Measurements from ENCODE around the gene PRDM9. TPM values are rescaled to one million over a fixed set of nuclear protein-coding genes. Genes with fewer than 3 reads are reported as not detected.
"Not testable (repeated sequence)": the region's sequence is repeated elsewhere in the genome, so short reads cannot be mapped to it uniquely, and the experiment has no call there.

PRDM9 gene
- not detected for total RNA-seq

GRCh38 chr5:23507278-23507685 lies at the start of gene PRDM9:
Gene PRDM9, plus strand, starts transcription at chr5:23507609. Its CDS starts 1,425 bp downstream, at chr5:23509034.
- Mint-ChIP-seq H3K4me3 (no peak within 1 kb of the TSS), H3K27me3 (ENCODE audit: low read depth) (no peaks in the 10 kb centered on the region), H3K36me3 (ENCODE audit: insufficient read depth) (no peaks in the 10 kb centered on the region), H3K9me3 (peaks cover 27% of the 10 kb centered on the region), H3K4me1 (ENCODE audit: low read depth) (no peaks in the 10 kb centered on the region)
- peak in 1 of 2 donors; percentile 34 for ATAC-seq
- no peak for DNase-seq

GRCh38 chr5:23457780-23458179 lies 49.6 kb upstream of the PRDM9 start:
- Mint-ChIP-seq H3K27me3 (ENCODE audit: low read depth) (no peaks in the 10 kb centered on the region), H3K4me3 (no peak overlapping the region), H3K9me3 (peaks cover 17% of the 10 kb centered on the region), H3K4me1 (ENCODE audit: low read depth) (no peaks in the 10 kb centered on the region), H3K36me3 (ENCODE audit: insufficient read depth) (no peaks in the 10 kb centered on the region)
- ATAC-seq (no peak), DNase-seq (no peak)

- ATAC-seq (no peak), DNase-seq (no peak)
- Mint-ChIP-seq H3K4me1 (ENCODE audit: low read depth) (no peaks in the 10 kb centered on the region), H3K36me3 (ENCODE audit: insufficient read depth) (no peaks in the 10 kb centered on the region), H3K4me3 (no peak overlapping the region), H3K9me3 (peaks cover 19% of the 10 kb centered on the region), H3K27me3 (ENCODE audit: low read depth) (no peaks in the 10 kb centered on the region)
Measured at GRCh38 chr5:23459214-23459613, 48.2 kb upstream of the PRDM9 start.

- ATAC-seq (no peak), DNase-seq (no peak)
- Mint-ChIP-seq H3K36me3 (ENCODE audit: insufficient read depth) (no peaks in the 10 kb centered on the region), H3K4me3 (no peak overlapping the region), H3K4me1 (ENCODE audit: low read depth) (no peaks in the 10 kb centered on the region), H3K27me3 (ENCODE audit: low read depth) (no peaks in the 10 kb centered on the region), H3K9me3 (peaks cover 11% of the 10 kb centered on the region)
Measured at GRCh38 chr5:23461576-23461975, 45.8 kb upstream of the PRDM9 start.

GRCh38 chr5:23466401-23466912 lies 41.0 kb upstream of the PRDM9 start:
- Mint-ChIP-seq H3K9me3 (peaks cover 12% of the 10 kb centered on the region), H3K36me3 (ENCODE audit: insufficient read depth) (no peaks in the 10 kb centered on the region), H3K27me3 (ENCODE audit: low read depth) (no peaks in the 10 kb centered on the region), H3K4me3 (no peak overlapping the region), H3K4me1 (ENCODE audit: low read depth) (no peaks in the 10 kb centered on the region)
- ATAC-seq: no peak
- no peak for DNase-seq

- ATAC-seq: no peak
- H3K27me3 Mint-ChIP-seq (ENCODE audit: low read depth): no peaks in the 10 kb centered on the region
- H3K4me1 Mint-ChIP-seq (ENCODE audit: low read depth): no peaks in the 10 kb centered on the region
- H3K36me3 Mint-ChIP-seq (ENCODE audit: insufficient read depth): no peaks in the 10 kb centered on the region
- H3K9me3 Mint-ChIP-seq: peaks cover 9% of the 10 kb centered on the region
- H3K4me3 Mint-ChIP-seq: no peak overlapping the region
- DNase-seq: no peak
Measured at GRCh38 chr5:23468658-23469057, 38.8 kb upstream of the PRDM9 start.

- no peak for DNase-seq
Measured at GRCh38 chr5:23473915-23474314, 33.5 kb upstream of the PRDM9 start.

GRCh38 chr5:23474315-23474714 lies 33.1 kb upstream of the PRDM9 start:
- no peaks in the 10 kb centered on the region for H3K4me1 Mint-ChIP-seq (ENCODE audit: low read depth)
- no peak for ATAC-seq
- H3K4me3 Mint-ChIP-seq: no peak overlapping the region
- peaks cover 8% of the 10 kb centered on the region for H3K9me3 Mint-ChIP-seq
- no peaks in the 10 kb centered on the region for H3K27me3 Mint-ChIP-seq (ENCODE audit: low read depth)
- DNase-seq: no peak
- H3K36me3 Mint-ChIP-seq (ENCODE audit: insufficient read depth): no peaks in the 10 kb centered on the region

More at GRCh38 chr5:23473915-23474314, 33.5 kb upstream of the PRDM9 start:
- Mint-ChIP-seq H3K9me3 (peaks cover 6% of the 10 kb centered on the region), H3K4me1 (ENCODE audit: low read depth) (no peaks in the 10 kb centered on the region), H3K27me3 (ENCODE audit: low read depth) (no peaks in the 10 kb centered on the region), H3K36me3 (ENCODE audit: insufficient read depth) (no peaks in the 10 kb centered on the region), H3K4me3 (no peak overlapping the region)
- no peak for ATAC-seq

GRCh38 chr5:23476580-23476979 lies 30.8 kb upstream of the PRDM9 start:
- Mint-ChIP-seq H3K4me3 (no peak overlapping the region), H3K9me3 (peaks cover 11% of the 10 kb centered on the region), H3K27me3 (ENCODE audit: low read depth) (no peaks in the 10 kb centered on the region), H3K36me3 (ENCODE audit: insufficient read depth) (no peaks in the 10 kb centered on the region), H3K4me1 (ENCODE audit: low read depth) (no peaks in the 10 kb centered on the region)
- ATAC-seq (no peak), DNase-seq (no peak)

GRCh38 chr5:23482642-23483041 lies 24.8 kb upstream of the PRDM9 start:
- DNase-seq (no peak), ATAC-seq (no peak)
- no peaks in the 10 kb centered on the region for H3K36me3 Mint-ChIP-seq (ENCODE audit: insufficient read depth)
- no peak overlapping the region for H3K4me3 Mint-ChIP-seq
- no peaks in the 10 kb centered on the region for H3K4me1 Mint-ChIP-seq (ENCODE audit: low read depth)
- H3K9me3 Mint-ChIP-seq: peaks cover 14% of the 10 kb centered on the region
- no peaks in the 10 kb centered on the region for H3K27me3 Mint-ChIP-seq (ENCODE audit: low read depth)

GRCh38 chr5:23483090-23483489 lies 24.3 kb upstream of the PRDM9 start:
- H3K4me3 Mint-ChIP-seq: no peak overlapping the region

GRCh38 chr5:23484096-23484495 lies 23.3 kb upstream of the PRDM9 start:
- no peaks in the 10 kb centered on the region for H3K36me3 Mint-ChIP-seq (ENCODE audit: insufficient read depth)
- peaks cover 18% of the 10 kb centered on the region for H3K9me3 Mint-ChIP-seq
- H3K4me3 Mint-ChIP-seq: no peak overlapping the region
- H3K27me3 Mint-ChIP-seq (ENCODE audit: low read depth): no peaks in the 10 kb centered on the region
- DNase-seq (no peak), ATAC-seq (no peak)
- H3K4me1 Mint-ChIP-seq (ENCODE audit: low read depth): no peaks in the 10 kb centered on the region

More at GRCh38 chr5:23483090-23483489, 24.3 kb upstream of the PRDM9 start:
- ATAC-seq: no peak
- DNase-seq: no peak
- Mint-ChIP-seq H3K4me1 (ENCODE audit: low read depth) (no peaks in the 10 kb centered on the region), H3K9me3 (peaks cover 16% of the 10 kb centered on the region), H3K27me3 (ENCODE audit: low read depth) (no peaks in the 10 kb centered on the region), H3K36me3 (ENCODE audit: insufficient read depth) (no peaks in the 10 kb centered on the region)

GRCh38 chr5:23486227-23486626 lies 21.2 kb upstream of the PRDM9 start:
- not testable (repeated sequence) for H3K4me3 Mint-ChIP-seq; H3K27me3 Mint-ChIP-seq (ENCODE audit: low read depth); ATAC-seq; H3K4me1 Mint-ChIP-seq (ENCODE audit: low read depth); DNase-seq; H3K36me3 Mint-ChIP-seq (ENCODE audit: insufficient read depth)
- peaks cover 18% of the 10 kb centered on the region for H3K9me3 Mint-ChIP-seq

- H3K27me3 Mint-ChIP-seq (ENCODE audit: low read depth): no peaks in the 10 kb centered on the region
- H3K4me1 Mint-ChIP-seq (ENCODE audit: low read depth): no peaks in the 10 kb centered on the region
- H3K9me3 Mint-ChIP-seq: peaks cover 22% of the 10 kb centered on the region
- DNase-seq: no peak
- no peak for ATAC-seq
- H3K4me3 Mint-ChIP-seq: no peak overlapping the region
- no peaks in the 10 kb centered on the region for H3K36me3 Mint-ChIP-seq (ENCODE audit: insufficient read depth)
Measured at GRCh38 chr5:23490993-23491392, 16.4 kb upstream of the PRDM9 start.

- DNase-seq (no peak), ATAC-seq (no peak)
- Mint-ChIP-seq H3K36me3 (ENCODE audit: insufficient read depth) (no peaks in the 10 kb centered on the region), H3K27me3 (ENCODE audit: low read depth) (no peaks in the 10 kb centered on the region), H3K9me3 (peaks cover 19% of the 10 kb centered on the region), H3K4me3 (no peak overlapping the region), H3K4me1 (ENCODE audit: low read depth) (no peaks in the 10 kb centered on the region)
Measured at GRCh38 chr5:23494558-23494957, 12.9 kb upstream of the PRDM9 start.

- peaks cover 10% of the 10 kb centered on the region for H3K9me3 Mint-ChIP-seq
Measured at GRCh38 chr5:23496576-23496975, 10.8 kb upstream of the PRDM9 start.

More at GRCh38 chr5:23496576-23496975, 10.8 kb upstream of the PRDM9 start:
- Mint-ChIP-seq H3K4me1 (ENCODE audit: low read depth) (no peaks in the 10 kb centered on the region), H3K4me3 (no peak overlapping the region), H3K36me3 (ENCODE audit: insufficient read depth) (no peaks in the 10 kb centered on the region), H3K27me3 (ENCODE audit: low read depth) (no peaks in the 10 kb centered on the region)
- DNase-seq: no peak
- no peak for ATAC-seq

Measured in activated T-cell treated with anti-CD3 and anti-CD28 coated beads, Interleukin-2, amount 50 U/mL, for 4 hours (primary cell).